GM21447 (cell line): ENCODE results near the gene DUSP9.

Experiments
- ATAC-seq: cut with Tn5 transposase; IDR thresholded peaks from one replicate; pipeline ENCODE4 v1.9.1; 2021; ENCODE audit not compliant: unreplicated experiment

Gene DUSP9

DNA sequence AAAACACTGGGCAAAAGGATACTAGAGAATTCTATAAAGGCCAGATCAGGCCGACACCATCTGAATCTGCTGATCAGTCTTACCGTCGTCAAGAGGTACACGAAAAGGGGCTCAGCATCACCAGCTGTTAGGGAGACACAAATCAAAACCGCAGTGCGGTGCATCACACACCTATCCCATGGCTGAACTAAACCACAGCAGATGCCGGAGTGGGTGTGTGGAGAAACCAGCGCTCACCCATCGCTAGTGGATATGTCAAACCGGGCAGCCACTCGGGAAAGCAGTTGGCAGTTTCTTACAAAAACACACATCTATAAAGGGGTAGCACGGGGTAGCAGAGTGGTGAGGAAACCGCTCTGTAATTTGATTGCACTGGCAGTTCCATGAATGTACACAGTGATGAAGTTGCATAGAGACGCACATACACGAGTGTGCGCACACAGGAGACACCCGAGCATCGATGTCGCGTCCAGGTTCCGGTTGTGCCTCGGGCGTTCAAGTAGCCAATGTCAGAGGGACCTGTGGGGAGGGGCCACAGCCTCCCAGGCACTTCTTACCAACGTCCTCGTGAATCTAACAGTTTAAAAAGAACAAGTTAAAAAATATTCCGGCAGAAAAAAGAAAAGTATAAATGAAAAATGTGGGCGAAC lies 24.9 kb upstream of the DUSP9 start:
- ATAC-seq, result no peak

DNA sequence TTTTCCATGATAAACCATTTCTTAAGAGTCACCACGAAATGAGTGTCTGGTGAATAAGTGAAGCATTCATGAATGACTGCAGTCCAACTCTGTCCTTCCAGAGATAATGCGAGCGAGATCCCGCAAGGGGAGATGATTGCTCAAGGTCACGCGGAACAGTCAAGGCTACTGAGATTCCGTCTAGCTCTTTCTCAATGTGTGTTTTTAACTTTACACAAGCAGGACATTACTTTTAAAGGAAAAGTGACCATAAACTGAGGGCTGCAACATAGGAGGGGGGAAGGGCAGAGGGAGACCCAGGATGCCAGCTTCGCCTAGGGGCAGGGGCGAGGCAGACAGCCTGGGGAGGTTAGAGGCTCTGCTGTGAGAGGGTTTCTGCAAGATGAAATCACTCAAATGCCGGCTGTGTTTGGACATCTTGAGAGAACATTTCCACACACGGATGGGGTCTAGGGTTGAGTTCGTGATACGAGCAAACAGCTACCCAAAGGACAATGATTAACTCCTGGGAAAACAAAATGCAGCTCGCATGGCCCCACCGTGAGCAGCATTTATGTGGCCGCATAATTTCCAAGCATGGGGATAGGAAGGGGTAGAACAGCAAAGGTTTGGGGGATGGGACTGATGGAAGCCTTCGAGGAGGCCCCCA lies 24.2 kb upstream of the DUSP9 start:
- no peak for ATAC-seq

DNA sequence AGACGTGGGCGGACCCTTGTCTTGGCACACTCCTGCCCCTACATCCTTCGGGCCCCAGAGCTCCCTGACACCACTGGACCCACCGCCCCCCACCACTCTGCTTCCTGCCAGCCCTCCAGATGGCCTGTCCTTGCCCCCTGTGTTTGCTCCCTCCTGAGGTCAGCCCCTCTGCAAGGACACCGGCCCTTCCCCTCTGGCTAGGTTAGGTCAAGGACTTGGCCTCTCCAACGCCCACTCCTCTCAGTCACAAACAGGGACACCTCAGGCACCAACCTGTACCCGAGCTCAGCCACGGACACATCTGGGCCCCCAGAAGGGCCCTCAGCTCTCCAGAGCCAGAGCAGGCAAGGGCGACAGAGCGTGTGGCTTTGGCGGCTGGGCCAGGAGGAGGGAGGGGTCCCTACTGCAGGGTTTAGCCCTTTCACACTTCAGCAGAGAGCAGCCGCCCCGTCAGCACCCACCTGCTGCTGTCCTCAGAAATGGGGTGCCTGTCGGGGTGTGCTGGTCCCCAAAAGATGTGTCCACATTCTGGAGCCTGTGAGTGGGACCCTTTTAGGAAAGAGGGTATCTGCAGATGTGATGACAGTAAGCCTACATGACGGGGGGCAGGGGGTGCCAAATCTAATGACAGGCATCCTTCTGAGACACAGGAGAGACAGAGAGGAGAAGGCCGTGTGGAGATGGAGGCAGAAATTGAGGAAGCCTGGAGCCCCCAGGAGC lies 23.5 kb upstream of the DUSP9 start:
- ATAC-seq, result no peak

DNA sequence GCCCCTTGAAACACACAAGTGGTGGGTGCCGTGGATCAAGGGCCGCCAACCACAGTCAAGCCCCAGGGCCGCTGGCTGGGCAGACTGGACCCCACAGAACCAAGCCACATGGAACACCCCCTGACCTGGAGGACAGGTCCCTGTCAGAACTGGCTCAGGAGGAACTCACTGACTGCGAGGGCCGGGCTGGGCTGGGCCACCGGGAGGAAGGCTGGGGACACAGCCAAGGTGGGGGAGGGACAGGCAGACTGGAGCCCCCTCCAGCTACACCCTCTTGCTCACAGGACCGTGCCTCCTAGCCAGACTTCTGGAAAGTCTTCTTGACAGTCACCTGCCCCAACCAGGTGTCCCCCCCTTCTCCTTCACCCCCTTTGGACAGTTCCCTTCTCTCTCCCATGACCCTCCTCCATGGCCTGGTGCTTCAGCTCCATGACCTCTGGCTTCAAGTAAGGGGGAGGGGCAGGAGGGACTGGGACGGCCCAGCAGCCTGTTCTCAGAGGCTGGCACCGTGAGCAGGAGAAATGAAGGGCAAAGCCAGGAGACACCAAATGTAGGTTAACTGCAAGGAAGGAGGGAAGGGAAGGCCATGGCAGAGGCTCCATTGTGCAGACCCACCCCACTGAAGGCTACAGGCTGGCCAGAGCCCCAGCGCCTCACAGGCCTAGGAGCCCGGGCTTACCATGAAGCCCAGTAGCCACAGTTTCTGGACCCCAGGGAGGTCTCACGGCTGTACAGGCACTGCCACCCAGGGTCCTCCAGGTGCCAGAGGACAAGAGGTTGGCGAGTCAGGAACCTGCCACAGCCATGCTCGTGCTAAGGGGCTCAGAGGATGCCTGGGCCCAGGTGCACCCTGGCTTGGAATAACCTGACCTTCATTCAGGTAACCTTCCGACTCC lies 22.6 kb upstream of the DUSP9 start:
- ATAC-seq, result no peak

DNA sequence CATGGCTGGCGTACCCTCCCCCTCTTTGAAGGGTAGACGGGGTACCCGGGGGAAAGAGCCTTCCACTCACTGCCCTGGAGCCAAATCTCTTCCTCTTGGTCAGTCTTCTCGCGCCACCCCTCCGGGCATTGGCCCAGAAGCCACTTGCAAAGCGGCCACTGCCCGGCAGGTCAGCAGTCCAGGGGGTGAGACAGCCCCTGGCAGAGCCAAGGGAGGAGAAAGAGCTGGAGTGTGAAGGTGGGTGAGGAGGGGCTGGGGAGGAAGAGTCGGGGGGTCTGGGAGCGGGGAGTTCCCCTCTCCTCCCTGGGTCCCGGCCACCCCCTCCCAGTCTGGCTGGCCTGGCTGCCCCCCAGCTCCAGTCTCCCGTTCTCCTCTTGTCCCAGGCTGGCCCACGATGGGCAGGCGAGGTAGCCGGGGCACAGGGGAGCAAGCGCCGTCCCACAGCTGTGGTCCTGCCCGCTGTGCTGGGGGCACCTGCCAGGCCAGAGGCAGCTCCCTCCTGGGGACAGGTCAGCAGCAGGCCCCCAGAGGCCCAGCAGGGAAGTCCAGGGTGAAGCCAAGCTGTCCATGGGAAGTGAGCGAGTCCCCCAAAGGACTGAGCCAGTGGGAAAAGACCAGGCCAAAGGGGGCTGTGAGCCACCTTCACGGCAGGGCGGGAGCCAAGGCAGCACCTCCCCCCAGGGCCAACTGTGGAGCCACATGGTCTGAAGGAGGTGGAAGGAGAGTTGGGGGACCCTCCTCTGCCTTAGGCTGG lies 21.6 kb upstream of the DUSP9 start:
- no peak for ATAC-seq

DNA sequence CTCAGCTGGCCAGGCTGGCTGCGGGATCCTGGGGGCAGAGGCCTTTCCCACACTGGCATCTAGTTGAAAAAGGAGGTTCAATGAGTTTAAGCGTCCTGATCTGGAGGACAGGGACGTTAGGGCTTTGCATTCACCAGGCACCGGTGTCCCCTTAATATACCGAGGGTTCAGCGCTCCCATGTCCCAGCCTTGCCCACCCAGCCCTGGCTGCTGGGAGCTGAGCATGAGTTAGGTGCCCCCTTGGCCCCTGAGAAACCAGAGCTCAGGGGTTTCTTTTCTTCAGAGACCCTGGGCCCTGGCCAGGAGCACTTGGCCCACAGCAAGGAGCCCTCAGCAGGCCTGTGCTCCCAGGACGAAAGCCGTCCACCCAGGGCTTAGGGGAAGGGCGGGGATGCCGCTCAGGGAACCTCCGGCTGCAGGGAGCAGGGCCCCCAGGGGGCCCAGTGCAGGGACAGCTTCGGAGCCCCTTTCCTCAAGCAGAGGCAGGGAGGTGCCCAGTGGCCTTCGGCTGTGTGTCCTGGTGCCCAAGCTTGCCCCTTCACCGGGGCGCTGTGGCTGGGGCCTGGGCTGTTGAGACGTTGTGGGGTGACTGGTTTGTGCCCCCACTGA lies 20.9 kb upstream of the DUSP9 start:
- ATAC-seq, result no peak

DNA sequence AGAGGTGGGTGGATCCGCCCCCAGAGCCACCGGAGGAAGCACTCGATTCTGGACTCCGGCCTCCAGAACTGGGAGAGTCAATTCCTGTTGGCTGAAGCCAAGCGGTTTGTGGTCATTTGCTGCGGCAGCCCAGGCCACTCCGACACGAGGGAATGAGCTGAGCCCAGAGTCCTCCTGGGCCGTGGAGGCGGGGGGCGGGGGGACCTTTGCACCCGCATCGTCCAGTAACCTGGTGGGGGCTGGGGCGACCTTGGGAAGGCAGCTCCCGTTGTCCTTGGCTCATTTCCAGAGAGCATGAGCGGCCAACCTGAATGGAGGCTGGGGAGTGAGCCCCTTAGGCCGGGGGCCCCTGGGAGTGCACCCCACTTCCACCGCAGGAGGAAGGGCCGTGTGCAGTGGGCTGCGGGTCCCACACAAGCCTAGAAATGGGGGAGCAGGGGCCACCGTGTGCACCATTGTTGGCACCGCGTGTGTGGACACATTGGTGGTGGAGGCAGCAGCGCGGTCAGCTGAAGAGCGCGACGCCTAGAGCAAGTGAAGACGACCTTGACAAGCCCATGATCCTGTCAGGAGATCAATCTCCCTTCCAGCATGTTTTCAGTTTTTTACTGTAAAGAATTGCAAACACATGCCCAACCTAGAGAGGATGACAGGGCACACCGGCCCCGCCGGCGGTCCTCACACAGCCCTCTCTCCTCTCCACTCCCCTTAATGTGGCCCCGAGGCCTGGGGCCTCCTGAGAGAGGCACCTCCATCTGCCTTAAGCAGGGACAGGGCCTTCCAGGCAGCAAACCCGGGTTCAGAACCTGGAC lies 19.9 kb upstream of the DUSP9 start:
- ATAC-seq, result no peak

DNA sequence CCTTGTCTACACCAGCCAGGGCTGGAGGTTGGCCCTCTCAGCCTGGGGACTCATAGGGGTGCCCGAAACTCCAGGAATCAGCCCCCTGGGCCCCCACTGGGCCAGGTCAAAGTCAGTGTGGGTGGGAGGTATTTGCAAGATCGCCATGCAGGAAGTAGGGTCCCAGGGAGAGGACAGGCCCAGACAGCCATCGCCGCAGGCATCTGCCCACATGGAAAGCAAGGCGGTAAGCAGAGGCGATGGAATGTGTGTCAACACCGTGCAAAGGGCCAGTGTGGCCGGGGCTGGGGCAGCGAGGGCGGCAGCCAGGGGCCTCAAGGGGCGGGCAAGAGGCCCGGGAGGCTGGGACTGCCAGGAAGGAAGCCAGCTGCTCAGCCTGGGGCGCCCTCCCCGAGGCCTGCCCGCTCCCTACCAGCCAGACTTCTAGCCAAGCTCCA lies 19.3 kb upstream of the DUSP9 start:
- no peak for ATAC-seq

DNA sequence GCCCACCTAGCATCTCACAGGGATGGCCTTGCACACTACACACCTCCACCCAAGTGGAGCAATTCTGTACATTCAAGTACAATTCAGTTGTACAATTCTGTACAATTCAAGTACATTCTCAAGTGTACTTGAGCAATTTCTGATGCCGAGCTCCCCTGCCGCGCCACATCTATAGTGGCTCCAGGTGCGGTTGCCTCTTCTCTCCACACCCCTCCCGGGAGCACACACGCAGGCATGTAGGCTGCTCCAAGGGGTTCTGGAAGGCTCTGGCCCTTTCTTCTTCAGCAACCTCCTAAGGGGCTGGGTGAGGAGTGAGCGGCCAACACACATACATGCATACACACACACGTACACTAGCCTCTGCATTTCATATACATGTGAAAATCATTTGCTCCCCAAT lies 18.9 kb upstream of the DUSP9 start:
- no peak for ATAC-seq

DNA sequence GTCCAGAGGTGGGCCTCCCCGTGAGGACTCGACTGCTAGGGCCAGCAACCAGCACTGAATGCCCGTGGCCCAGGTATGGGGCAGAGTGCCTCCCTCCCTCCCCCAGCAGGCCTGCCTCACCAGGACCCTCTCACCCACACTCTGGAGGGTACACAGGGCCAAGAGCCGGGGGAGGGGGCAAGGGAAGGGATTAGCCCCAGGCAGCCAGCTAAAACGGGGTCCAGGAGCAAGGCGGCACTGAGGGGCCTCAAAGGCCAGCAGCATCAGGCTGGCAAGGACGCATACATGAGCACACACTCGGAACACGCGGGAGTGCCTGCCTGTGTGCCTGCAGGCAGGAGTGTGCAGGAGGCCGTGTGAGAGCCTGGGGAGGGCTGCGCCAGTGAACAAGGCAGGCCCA lies 18.3 kb upstream of the DUSP9 start:
- no peak for ATAC-seq

DNA sequence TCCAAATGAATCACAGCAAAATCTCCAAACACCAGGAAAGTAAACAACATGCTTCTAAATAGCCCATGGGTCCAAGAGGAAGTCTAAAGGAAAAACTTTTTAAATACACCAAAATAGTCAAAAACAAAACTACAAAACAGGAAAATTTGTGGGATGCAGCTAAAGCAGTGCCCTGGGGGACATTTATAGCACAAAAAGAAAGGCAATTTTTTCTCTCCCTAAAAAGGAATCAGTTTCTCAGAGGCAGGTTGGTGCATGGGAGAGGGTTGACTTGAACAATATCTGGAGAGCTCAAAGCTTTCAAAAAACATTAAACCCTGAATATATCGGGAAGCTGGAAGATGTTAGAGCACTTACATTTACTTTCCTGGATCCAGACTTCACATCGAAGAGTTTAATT lies 15.7 kb upstream of the DUSP9 start:
- no peak for ATAC-seq

DNA sequence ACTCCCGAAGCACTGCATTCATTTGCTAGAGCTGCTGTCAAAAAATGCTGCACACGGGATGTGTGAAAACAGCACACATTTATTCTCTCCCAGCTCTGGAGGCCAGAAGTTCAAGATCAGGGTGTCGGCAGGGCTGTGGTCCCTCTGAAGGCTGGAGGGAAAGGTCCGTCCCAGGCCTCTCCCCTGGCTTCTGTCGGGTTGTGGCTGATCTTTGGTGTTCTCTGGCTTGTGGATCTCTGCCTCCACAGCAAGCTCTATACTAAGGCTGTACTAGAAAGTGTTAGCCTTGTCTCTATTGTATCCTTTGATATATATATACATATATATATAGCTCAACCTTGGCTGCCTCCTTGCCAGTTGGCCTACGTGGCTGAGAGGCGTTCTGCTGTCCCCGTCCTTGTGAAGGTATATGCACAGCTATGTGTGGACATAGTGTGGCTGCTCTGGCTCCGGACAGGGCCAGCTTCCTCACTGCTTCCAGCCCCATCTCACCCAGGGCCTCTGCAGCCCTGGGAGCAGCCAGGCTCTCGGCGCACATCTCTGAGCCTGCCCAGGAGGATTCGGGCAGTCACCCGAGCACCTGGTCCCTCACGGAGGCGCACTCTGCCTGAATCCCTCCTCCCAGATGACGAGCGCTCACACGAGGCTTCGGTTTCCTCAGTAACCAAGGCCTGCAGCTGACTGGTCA lies 15.0 kb upstream of the DUSP9 start:
- no peak for ATAC-seq

DNA sequence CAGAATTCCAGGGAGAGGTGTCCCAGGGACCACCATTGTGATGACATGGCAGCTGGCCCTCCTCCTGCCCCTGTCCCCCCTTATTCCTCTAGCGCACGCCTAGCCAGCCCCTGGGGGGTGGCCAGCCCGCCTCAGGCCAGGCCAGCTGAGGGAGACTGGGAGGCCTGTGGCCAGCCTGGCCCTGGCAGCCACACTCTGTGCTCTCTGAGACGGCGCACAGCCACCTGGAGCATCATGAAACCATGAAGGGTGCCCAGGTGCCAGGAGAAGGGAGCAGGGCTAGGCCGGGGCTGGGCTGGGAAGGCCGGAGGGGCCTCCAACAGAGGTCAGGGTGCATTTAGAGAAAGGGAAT lies 14.4 kb upstream of the DUSP9 start:
- no peak for ATAC-seq

DNA sequence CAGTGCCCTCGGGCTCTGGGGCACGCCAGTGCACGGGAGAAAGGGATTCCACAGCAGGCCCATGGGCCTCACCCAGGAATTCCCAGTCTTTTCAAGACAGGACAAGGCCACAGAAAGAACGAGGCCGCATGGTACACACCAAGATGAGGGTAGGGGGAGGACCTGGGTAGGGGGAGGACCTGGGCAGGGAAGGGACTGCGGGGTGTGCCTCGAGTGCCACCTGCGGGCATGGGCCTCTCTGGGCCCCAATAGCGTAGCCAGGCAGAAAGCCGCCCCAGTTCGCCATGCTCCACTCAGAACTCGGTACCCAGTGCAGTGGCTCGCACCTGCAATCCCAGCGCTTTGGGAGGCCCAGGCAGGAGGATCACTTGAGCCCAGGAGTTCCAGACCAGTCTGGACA lies 14.0 kb upstream of the DUSP9 start:
- no peak for ATAC-seq

DNA sequence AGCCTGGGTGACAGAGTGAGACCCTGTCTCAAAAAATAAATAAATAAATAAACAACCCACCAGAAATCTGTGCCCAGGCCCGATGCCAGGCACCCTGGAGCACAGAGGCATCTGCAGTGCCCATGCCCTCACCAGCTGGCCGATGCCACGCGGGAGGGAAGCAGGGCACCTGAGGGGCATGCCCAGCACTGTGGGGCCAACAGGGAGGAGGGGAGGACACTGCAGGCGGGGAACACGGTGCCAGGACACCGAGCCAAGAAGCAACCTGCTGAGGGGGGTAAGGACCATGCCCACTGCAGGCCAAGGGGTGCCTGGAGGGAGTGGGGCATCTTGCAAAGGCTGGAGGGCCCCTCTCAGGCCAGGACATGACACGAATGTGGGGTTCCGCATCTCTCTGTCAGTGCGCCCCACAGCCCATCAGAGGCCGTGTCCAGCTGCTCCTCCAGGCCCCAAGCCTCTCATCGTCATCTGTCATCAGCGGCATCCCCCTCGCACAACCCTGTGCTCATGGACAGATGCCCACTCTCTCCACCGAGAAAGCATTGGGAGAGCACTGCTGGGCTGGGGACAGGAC lies 13.3 kb upstream of the DUSP9 start:
- ATAC-seq, result no peak

DNA sequence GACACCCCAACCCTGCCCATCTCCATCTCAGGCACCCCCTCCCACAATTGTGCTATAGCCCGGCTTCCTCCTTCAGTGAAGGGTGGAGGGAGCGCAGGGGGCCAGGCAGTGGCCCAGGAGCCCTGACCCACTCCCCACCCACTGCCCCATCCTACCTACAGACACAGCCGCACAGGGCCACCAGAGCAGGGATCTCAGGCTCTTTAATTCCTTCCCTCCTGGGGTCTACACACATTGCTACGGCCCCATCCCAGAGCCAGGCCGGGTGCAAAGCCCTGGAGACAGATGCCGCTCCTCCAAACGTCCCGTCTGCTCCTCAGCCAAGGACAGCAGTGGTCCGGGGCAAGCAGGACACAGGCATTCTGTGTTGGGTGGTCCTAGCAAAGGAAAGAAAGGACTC lies 12.8 kb upstream of the DUSP9 start:
- ATAC-seq, result no peak

DNA sequence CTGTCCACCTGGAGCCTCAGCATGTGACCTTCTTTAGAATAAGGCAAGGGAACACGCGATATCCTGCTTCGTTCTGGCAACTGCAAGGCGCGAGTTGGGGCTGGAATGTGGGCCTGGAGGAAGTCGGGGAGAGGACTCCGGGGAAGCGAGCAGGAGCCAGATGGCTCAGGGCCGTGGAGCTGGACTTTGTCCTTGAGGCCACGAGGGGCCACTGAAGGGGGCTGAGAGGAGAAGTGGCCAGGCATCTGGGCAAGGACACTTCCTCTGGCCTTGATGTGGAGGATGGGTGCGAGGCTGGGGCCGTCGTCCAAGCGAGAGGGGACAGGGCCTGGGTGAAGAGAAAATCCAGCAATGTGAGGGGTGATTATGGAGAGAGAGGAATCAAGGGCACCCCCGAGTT lies 12.2 kb upstream of the DUSP9 start:
- ATAC-seq, result no peak

DNA sequence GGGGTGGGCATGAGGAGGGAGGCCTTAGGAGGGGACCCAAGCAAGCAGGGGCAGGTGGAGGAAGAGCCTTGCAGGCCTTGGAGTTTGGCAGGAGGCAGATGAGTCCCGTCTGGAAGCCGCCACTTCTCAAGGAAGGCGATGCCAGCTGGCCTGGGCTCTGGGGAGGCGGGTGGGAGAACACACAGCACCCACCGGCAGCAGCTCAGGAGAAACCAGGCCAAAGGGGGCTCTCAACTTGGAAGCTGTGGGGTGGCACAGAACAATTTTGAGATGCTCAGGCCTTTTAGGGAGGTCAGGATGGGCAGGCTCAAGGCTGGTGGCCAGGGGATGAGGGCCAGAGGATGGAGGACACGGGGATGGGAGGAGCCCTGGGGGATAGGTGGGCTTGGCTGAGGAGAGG lies 11.6 kb upstream of the DUSP9 start:
- ATAC-seq, result no peak
